SK-N-DZ (cell line): ENCODE results near the gene L2HGDH. TPM values are rescaled to one million over a fixed set of nuclear protein-coding genes. Genes with fewer than 3 reads are reported as not detected.
"Not testable (repeated sequence)": the region's sequence is repeated elsewhere in the genome, so short reads cannot be mapped to it uniquely, and the experiment has no call there.

Source experiments
- DNase-seq: peaks from one replicate; pipeline ENCODE4 v3.0.0-alpha.2; 2015; ENCODE audit warnings: low spot score
- polyA plus RNA-seq, 2 experiments: library from polyadenylated mRNA; depleted of rRNA; stranded (reverse); fragments of >200 nt; gene quantifications; 2 replicates each; pipeline ENCODE4 v1.2.3, GENCODE V29; 2014

L2HGDH gene
- 9.3 and 12.1 TPM in 2 replicates for polyA plus RNA-seq (2014; cell fraction: cytosol; rRNA removed)
- polyA plus RNA-seq (2014; cell fraction: nucleus; rRNA removed) = 2.1 and 8.3 TPM in 2 replicates

DNA sequence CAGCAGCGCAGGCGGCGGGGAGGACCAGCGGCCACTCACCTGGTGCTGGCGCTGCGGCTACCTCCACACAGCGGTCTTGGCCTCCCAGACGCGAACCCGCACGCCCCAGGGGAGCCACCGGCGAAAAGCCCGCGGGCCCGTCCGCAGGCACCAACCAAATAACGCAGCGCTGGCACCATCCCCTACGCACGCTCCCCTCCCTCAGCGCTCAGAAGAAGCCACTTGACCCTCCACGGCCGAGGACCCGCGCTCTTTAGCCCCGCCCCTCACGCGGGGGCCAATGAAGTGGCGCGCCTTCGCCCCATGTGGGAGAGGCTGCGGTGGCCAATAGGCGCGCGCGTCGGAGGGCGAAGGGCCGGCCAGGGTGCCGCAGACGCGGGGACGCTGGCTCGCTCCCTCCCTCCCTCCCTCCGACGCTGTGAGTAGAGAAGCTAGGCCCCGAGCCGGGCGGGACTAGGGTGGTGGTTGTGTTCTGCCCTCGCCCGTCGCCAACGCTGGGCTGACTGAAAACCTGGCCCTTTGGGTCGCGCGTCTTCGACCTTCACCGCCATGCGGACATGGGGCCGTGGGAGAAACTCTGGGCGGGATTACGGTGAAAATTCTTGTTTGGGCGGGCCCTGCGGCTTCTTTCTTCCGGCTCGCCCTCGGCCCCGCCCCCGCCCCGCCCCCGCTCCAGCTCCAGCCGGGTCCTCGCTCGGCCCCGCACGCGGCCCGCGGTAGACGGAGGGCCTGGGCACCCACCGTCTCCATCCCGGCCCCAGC lies at the start of gene L2HGDH, which contains the start of gene DMAC2L:
TSS of gene L2HGDH (minus strand) at position 258 of the 762 bp plus-strand sequence. CDS start at position 179, 79 bp downstream.
TSS of gene DMAC2L (plus strand) at position 353 of the 762 bp plus-strand sequence. CDS start 9,164 bp downstream, outside the sequence.
- DNase-seq = peak; percentile 95

DNA sequence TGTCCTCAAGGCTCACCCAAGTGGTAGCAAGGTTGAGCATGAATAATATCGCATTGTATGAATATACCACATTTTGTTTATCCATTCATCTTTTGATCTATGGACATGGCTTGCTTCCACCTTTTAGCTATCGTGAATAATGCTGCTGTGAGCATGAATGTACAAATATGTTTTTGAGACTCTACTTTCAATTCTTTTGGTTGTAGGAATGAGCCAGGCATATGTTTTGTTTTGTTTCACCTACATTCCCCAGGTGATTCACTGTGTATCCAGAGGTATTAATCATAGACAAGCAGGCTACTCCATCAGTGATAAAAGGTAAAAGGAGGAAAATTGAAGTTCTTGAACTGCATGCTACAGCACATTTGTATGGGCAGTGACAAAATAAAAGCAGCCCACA lies 48.8 kb upstream of the L2HGDH start:
- no peak for DNase-seq

DNA sequence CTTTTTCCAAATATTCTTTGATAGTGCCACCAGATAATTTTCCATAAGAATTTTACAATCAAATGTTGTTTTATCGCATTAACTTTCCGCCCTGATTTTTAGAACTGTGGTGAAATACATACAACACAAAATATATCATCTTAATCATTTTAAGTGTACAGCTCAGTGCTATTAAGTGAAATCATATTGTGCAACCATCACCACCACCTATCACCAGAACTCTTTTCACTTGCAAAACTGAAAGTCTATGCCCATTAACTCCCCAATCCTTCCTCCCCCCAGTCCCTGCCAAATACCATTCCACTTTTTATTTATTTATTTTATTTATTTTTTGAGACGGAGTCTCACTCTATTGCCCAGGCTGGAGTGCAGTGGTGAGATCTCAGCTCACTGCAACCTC lies 48.1 kb upstream of the L2HGDH start:
- no peak for DNase-seq

DNA sequence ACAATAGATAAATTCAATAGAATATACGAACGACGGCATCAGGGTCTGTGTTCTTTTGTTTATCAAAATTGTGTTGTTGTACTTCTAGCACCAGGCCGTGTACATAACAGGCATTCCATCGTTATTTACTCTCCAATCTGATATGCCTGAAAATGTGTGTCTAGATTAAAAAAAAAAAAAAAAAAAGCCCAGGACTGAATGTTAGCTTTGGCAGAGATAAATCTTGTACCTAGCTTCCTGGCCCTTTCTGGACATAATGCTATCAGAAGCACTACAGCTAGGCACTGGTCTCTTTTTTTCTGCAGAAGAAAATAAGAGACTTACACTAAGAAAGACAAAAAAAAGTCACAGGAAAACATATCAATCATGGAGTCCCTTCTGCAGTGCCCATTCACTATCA lies 47.6 kb upstream of the L2HGDH start:
- DNase-seq = no peak

DNA sequence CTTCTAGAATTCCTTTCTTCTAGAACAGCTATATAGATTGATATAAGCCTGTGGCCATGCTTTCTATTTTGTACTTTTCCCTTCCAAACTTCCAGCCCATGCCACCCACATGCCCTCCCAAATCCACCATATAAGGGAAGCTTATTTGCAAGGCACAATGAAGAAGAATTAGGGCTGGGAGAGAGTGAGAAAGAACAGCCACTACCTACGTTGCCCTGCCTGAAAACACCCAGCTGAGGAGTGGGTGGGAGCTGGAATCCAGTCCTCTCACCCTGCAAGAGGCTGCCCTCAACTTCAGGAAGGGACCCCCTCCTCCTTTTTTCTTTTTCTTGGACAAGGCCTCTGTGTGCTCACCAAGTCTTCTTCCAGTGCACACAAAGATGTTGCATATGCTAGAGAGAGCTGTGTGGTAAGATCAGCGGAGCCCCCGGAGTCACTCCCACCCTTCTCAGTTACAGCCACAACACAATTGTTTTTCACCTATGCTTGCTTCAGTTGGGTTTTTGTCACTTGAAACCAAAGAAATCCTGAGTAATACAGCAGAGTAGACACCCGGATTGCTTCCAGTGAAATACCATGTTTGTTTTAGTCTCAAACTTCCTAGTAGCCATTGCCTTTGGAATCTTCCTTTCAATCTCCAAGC lies 45.8 kb upstream of the L2HGDH start:
- no peak for DNase-seq

DNA sequence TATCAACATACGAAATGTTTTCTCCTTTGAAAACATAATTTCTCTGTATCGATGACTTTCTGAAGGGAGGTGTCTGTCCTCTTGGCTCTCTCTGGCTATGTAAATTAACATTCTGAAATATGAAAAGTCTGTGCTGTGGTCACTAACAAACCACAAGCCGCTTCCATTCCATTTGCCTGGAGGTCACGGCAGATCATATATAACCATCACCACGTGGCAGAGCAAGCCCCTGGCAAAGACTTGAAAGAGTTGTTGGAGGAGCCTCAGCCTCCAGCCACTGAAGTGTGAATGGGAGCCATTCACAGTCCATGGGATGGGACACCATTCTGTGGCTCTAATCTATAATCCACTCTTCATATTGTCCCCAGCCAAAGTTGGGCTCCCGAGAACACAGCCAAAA lies 45.1 kb upstream of the L2HGDH start:
- no peak for DNase-seq

DNA sequence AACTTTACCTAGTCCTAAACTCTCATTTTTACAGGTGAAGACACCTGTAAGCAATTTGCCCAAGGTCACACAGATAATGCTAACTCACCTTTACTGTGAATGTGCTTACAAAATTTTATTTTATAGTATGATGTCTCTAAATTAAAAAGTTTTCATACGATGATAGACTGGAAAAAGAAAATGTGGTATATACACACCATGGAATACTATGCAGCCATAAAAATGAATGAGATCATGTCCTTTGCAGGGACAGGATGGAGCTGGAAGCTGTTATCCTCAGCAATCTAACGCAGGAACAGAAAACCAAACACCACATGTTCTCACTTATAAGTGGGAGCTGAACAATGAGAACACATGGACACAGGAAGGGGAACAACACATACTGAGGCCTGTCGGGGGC lies 44.3 kb upstream of the L2HGDH start:
- not testable (repeated sequence) for DNase-seq

DNA sequence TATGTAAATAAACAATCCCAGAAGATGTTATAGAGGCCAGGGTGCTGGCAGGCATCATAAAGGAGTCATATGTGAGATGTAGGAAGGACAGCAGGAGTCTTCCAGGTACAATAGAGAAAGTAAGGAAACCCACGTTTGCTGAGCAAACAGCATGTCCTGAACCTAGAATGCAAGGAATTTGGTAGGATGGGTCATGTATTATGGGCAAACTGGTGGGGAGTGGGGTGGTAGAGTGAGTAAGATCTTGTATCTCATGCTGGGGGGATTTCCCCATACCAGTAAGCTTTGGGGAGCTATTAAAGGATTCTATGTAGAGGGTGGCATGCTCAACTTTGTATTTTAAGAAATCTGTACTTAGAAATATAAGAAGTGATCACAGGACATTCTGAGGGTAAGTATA lies 43.7 kb upstream of the L2HGDH start:
- no peak for DNase-seq

DNA sequence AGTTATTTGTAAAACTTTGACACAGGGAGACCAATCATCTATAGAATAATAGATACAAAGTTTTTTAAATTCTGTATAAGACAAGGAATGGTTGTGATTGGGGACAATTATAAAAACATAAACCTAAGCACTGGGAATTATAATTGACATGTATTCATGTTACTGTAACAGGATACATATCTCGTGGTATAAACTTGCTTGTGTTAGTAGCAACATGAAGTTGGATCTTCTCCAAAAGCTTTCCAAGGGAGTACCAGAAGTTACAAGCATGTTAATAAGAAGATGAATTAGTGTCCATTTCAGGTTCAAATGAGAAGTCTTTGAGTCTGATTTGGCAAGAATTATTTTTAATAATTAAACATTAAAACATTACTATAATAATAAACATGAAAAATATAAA lies 42.5 kb upstream of the L2HGDH start:
- DNase-seq = no peak

DNA sequence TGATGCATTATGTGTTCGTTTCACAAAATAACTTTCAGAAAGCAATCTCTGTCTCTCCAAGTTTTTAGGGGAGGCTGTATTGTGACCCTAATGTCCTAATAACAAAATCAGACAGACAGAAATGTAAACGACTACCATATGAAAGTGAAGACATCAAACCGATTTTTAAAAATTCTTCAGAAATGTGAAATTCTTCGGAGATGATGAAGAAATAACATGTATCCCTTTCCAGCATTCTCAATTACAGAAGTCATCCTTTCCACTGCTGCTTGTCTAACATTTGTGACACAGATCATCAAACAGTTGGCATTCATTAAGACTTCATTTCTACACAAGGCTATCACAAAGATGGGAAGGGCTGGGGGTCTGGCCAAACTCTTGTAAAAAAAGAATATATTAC lies 41.1 kb upstream of the L2HGDH start:
- no peak for DNase-seq

DNA sequence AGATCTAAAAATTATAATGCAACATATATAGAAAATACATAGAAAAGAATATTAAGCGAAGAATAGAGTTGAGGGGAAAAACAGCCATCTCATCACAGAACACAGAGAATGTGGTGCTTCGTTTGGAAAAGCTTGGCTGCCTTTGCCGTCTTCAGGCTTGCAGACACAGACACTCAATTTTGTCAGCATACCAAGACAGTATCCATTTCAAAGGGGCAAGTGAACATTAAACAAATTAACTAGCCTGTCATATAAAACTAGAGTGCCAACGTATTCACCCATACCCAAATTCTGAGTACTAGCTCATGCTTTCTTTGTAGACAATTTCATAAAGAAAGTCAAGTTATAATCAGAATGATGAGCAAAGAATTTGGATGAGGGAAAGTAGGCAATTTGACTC lies 40.6 kb upstream of the L2HGDH start:
- no peak for DNase-seq

DNA sequence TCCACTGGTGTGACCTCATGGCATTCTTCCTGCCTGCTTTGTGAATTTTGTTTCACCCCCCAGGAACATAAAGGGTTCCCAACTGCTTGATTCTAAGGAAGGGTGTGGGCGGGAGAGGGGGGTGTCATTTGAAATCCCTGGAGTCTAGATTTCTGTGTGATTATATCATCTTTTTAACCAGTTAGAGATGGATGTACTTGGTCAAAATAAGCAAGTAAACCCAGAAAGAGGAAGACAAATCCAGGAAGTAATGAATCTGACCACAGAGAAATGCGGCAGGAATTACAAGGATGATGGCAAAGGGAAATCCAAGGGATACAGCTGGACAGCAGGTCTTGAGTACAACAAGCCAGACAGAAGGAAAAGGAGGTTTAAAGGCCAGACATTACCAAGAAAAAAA lies 38.9 kb upstream of the L2HGDH start:
- no peak for DNase-seq

DNA sequence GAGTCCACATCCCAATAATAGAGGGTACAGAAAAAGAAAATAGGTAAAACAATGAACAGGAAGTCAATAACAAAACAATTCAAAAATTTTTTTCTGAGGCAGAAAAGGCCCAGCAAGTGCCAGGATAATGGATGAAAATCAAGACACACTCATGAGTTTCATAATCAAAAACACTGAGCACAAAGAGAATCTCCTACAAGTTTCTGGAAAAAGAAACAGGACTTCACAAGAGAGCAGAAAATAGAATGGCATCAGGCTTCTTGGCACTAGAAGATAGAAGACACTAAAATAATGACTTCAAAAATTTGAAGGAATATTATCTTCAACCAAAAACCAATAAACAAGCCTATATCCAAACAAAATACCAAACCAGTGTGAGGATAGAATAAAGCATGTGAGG lies 36.9 kb upstream of the L2HGDH start:
- DNase-seq = no peak

DNA sequence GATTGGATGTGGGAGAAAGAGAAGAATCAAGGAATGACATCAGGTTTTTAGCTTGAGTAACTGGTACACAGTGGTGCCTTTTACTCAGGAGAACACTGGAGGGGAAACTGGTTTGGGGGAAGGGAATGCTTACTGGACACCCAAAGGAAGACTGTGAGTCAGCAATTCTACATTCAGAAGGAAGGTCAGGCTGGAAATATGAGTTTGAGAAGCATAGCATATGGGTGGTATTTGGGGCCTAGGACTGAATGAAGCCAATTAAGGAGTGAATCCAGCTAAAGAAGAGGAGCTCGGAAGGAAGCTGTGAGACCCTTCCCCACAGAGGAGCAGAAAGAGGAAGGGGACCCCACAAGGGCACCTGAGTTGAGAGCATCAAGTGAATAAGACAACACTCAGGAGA lies 35.5 kb upstream of the L2HGDH start:
- no peak for DNase-seq

DNA sequence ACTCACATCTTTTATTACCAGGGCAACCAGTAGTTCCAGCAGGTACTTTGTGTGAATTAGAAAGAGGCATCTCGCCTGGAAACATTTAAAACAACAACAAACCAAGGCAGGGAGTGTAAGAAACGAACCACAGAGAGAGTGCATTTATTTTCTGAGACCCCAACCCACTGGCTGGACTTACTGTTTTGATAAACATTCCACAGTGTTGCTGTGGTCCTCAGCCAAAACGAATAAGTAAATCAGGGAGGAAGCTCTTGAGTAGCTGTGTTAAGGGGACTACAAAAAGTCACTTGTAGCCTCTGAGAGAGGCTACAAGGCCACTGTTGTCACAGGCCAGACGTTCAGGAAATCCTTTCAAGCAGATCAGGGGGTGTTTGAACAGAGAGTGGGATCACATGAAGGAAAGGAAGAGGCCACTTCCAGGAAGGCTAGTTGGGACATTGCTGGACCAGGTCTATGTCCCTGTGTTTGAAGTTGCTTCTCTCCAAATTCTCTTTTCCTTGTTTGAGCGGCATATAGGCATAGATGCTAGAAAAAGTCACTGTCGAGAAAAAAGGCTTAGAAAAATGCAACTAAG lies 33.9 kb upstream of the L2HGDH start:
- no peak for DNase-seq

DNA sequence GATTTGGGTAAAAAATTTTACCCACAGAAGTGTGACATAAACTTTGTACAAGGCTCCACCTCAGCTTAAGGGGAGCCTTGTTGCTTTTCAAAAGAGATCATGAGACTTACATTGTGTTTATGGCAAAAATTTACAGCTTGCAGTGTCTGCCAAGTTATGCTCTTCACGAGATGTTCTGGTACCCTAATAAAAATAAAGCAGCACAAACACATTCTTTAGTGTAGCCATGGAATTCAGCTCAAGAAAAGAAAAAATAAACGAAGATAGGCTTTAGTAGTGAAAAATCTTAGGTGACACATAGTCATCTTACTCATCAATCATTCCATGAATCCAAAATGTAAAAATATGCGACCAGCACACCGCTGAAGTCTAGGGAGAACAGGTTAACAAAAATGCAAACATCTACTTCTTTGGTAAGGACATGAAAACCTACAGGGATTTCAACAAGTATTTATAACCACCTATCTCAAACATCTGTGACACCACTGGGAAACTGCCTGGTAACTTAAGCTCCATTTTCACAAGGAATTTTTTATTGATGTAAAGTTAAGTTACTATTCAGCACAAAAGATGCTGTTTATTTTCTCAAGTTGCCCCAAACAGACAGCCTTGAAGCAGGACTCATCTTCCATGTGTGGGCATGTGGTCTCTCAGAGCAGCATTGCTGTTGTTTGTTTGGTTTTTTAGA lies 33.0 kb upstream of the L2HGDH start:
- DNase-seq = no peak

DNA sequence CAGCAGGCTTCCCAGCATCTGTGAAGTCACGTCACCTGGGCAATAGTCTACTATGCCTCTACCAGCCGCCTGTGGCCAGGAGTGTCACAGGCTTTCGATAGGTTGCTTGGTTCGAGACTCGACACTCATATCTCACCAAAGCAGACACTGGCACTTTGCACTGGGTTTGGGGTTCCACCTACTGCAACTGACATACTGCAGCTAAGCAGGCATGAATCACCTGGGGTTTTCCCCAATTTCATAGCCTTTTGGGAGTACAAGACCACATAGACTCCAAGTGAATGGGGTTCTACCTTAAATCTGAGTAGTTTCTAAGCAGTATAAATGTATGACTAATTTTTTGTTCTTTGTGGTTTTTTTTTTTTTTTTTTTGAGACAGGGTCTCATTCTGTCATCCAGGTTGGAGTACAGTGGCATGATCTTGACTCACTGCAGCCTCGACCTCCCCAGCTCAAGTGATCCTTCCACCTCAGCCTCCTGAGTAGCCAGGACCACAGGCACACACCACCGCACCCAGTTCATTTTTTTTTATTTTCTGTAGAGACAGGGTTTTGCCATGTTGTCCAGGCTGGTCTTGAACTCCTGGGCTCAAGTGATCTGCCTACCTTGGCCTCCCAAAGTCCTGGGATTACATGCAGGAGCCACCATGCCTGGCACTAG lies 32.2 kb upstream of the L2HGDH start:
- no peak for DNase-seq

DNA sequence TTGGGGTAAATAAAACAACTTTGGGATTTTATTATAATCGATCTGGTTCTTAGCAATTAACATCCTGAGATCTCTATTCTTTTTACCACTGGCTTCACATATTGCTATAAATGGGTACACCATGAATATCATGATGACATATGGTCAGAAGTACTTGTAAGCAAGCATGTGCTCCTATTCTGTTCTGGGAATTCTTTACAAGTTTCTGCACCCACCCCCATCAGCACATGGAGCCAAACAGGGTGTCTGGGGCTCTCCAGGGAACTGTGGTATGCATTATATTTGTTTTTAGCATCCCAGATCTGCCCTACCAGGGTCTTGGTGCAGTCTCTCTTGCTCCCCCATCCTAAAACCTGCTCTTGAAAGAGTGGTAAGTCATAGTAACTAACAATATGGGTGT lies 31.4 kb upstream of the L2HGDH start:
- no peak for DNase-seq

DNA sequence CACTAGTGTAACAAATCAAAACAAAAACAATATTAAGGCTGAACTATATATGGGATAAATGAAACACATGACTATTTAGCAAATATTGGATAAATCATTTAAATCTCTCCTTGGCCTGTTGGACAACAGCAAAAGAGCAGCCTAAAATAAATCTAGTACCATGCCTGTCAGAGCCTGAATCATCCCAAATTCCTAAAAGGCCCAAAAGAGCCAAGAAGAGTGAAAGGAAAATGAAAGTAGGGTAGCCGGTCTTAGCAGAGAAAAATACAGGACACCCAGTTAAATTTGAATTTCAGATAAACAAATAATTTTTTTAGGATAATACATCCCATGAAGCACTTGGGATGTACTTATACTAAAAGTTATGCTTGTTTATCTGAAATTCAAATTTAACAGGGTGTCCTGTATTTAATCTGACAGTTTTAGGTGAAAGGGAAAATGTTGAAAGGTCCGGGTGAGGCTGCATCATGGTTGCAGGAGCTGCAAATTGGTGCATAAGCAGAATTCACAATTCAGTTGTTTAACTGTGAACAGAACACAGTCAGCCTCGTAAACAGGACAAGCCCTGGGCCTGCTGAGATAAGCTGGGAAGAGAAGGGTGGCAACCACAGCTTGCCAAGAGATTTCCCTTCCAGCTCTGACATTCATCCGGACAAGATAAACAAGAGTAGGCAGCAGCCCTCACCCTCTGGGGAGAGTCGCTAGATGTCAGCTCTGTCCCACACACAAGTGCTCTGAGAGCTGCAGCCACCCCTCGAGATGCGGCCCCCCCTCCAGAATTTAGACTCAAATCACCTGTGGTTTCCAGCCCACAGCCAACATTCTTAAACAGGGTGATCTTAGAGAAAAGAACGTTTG lies 30.4 kb upstream of the L2HGDH start:
- peak; percentile 22 for DNase-seq

DNA sequence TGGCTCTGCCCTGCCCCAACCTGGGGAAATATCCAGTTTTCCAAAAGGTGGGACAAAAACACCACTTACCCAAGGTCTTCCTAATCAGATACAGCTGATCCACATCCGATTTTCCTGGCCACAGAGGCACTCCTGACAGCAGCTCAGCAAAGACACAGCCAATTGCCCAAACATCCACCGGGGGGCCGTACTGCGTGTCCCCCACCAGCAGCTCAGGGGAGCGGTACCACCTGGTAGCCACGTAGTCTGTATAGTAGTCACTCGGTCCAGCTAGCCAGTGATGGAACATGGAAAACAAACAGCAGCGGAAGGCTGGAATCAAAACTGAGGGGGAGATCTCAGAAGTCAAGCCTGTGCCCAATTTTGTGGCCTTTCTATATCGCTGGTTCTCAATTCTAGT lies 28.9 kb upstream of the L2HGDH start:
- peak; percentile 21 for DNase-seq

DNA sequence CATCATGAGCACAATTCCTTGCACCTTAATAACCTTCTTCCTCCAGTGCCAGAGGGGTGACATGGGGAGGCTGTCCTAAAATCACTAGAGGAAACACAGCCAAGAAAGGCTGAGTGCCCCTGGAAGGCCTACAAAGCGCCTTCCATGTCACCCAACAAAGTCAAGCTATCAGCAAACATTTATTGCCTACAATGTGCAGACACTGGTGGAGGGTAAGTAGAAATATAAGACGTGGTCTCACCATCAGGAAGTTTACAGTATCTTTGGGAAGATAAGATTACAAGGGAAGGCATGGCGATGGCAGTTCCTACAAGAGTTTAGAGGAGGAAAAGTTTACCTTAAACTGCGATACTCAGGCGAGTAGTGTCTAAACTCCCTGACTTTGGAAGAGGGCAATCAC lies 28.0 kb upstream of the L2HGDH start:
- no peak for DNase-seq
